Measurements from ENCODE around the gene RAD9A.
"Not testable (repeated sequence)": the region's sequence is repeated elsewhere in the genome, so short reads cannot be mapped to it uniquely, and the experiment has no call there.

RAD9A gene

GRCh38 chr11:67397536-67397935, 5.8 kb downstream of the RAD9A start:
- no peak for DNase-seq

DNA sequence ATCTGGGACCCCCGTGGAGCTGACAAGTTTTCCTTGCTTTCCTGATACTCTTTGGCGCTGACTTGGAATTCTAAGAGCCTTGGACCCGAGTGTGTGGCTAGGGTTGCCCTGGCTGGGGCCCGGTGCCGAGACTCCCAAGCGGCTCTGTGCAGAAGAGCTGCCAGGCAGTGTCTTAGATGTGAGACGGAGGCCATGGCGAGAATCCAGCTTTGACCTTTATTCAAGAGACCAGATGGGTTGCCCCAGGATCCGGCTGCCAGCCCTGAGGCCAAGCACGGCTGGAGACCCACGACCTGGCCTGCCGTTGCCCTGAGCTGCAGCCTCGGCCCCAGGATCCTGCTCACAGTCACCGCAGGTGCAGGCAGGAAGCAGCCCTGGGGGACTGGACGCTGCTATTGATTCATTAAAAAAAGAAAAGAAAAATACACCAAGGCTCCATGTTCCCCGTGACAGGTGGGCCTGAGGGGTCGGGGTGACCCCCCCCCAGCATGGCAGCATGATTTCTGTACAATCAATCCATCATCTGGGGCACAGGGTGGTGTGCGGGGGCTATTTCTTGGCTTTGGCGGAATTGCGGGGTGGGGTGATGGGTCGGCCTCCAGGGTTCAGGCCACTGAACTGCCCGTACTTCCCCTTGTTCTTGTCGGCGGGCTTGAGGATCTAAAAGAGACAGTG, 6.3 kb downstream of the RAD9A start:
- no peak for DNase-seq

GRCh38 chr11:67398661-67399563, 7.1 kb downstream of the RAD9A start:
- DNase-seq, result no peak

DNA sequence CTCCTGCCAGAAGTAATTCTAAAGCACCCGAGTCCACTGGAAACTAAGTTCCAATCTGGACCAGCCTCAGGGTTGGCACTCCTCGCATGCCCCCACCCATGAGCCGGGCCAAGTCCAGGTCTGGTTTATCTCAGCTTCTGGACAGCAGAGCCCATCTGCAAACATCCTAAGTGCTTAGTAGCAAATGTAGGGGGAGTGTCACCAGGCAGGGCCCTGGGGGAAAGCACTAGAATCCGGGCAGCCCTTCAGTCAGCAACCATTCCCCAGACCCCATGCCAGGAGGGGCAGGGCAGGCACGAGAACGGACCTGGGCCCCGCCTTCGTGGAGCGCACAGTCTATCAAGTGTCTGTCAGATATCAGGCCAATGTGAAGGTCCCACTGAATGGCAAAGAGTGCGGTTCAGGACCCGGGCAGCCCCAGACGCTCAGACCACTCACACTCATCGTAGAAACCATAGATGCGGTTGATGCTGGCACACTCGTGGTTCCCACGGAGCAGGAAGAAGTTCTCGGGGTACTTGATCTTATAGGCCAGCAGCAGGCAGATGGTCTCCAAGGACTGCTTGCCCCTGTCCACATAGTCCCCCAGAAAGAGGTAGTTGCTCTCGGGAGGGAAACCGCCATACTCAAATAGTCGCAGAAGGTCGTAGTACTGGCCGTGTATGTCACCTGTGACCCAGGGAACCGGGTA, 8.6 kb downstream of the RAD9A start:
- DNase-seq, result no peak

GRCh38 chr11:67400942-67401494, 9.2 kb downstream of the RAD9A start:
- DNase-seq, result no peak

DNA sequence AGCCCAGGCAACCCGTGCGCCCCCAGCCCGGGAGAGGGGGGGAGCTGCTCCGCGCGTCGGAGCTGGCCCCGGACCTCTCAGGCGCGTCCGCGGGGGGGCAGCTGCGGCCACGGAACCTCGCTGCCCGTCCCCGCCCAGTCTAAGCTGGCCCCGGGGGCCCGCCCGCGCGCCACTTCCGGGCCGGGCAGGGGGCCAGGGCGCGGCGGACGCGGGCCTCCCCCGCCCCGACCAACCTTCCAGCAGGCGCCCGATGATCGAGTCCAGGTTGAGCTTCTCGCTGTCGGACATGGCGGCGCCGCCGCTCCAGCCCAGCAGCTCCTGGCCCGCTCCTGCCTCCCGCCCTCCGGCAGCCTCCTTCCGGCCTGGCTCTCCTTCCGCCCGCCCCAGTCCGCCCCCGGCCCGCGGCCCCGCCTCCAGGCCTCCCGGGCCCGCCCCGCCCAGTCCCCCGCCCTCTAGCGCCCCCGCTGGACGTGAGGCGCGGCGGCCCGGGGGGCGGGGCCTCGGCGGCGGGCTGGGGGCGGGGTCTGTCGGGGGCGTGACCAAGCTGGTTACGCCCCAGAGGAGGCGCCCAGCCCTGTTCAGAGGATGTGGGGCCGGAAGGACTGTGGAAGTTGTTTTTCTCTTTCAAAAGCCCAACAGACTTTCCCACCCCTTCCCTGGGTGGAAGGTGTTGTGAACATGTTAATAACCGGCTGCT, 9.9 kb downstream of the RAD9A start, which contains the start of gene PPP1CA:
Gene PPP1CA, minus strand, starts transcription at position 364 of the 697 bp plus-strand sequence. Its CDS starts 76 bp downstream, at position 288.
- DNase-seq, result peak; percentile 77

DNA sequence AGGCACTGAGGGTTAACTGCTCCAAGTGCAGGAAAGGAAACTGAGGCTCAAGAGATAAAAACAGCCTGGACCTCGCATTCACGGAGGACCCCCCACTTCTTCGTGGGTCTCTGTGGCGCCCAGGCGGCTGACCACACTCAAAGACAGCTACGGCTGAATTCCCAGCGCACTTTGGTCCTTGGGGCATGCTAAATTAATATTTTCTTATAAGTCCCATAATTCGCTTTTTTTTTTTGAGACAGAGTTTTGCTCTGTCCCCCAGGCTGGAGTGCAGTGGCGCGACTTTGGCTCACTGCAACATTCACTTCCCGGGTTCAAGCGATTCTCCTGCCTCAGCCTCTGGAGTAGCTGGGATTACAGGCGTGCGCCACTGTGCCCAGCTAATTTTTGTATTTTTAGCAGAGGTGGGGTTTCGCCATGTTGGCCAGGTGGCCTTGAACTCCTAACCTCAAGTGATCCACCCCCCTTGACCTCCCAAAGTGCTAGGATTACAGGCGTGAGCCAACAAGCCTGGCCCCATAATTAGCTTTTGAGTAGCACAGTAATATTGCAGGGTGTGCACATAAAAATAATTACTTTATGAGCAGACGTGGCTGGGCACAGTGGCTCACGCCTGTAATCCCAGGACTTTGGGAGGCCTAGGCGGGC, 10.5 kb downstream of the RAD9A start:
- not testable (repeated sequence) for DNase-seq

GRCh38 chr11:67403085-67403484, 11.3 kb downstream of the RAD9A start:
- not testable (repeated sequence) for DNase-seq

- no peak for DNase-seq
Observed at GRCh38 chr11:67404515-67405195, 12.9 kb downstream of the RAD9A start.

DNA sequence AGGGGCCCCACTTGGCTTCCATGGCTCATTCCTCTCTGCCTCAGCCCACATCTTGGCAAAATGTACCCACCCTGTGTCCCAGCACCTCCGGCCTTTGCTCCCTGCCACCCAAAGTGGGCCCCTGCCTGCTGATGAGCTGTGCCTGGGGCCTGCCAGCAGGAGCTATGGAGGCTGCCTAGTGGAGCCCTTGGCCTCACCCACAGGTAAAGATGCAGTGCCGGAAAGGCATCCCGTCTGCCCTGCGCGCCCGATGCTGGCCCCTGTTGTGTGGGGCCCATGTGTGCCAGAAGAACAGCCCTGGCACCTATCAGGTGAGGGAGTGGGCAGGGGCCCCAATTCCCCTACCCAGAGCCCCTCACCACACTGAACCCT, 13.4 kb downstream of the RAD9A start:
- no peak for DNase-seq

- DNase-seq, result no peak
Observed at GRCh38 chr11:67405688-67406339, 14.0 kb downstream of the RAD9A start.

DNA sequence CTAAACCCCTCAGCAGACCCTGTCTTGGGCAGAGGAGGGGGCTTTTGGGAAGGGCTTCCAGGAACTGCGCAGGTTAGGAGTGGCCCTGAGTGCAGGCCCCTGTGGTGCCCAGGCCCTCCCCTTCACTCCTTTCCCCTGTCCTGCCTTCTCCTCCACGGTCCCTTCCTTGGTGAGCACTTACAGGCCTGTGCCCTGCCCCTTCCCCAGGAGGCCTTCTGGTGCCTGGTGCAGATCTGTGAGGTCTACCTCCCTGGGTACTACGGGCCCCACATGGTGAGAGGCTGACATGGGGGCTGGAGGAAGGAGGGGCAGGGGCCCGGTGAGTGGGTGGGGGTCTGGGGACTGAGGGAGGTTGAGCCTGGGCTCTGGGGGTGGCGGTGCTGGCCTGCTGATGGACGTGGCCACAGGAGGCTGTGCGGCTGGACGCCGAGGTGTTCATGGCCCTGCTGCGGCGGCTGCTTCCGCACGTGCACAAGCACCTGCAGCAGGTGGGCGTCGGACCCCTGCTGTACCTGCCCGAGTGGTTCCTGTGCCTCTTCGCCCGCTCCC, 14.7 kb downstream of the RAD9A start:
- DNase-seq, result no peak

DNA sequence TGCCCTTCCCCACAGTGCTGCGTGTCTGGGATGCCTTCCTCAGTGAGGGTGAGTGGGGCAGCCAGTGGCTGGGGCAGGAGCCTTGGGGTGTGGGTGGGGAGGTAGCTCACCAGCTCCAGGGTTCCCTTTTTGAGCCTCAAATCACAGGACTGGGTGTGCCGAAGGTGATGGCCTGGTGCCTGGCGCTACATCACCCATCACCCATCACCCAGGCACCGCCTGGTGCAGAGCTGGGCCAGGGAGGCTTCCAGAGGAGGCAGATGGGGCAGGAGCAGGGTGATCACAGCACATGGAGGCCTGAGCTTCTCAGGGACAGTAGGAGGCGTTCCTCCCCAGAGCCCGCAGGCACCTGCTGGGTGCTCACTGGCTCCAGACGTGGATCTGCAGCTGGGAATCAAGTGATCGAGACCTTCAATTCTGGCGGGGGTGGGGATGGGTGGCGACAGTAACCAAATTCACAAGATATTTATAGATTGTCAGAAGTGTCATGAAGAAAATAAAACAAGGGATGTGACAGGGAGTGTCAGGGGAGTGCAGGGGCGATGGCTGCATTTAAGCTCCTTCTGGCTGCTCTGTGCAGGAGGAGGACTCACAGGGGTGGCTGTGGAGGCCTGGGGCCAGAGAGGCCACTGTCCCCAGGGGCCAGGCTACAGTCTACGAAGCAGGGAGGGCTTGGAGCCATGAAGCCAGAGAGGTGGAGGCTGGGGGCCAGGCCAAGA, 15.3 kb downstream of the RAD9A start:
- DNase-seq, result no peak

- no peak for DNase-seq
Observed at GRCh38 chr11:67407688-67408163, 15.9 kb downstream of the RAD9A start.

- DNase-seq, result no peak
Observed at GRCh38 chr11:67408437-67409200, 16.8 kb downstream of the RAD9A start.

- no peak for DNase-seq
Observed at GRCh38 chr11:67409261-67409666, 17.5 kb downstream of the RAD9A start.

GRCh38 chr11:67409781-67410368, 18.1 kb downstream of the RAD9A start:
- DNase-seq, result no peak

DNA sequence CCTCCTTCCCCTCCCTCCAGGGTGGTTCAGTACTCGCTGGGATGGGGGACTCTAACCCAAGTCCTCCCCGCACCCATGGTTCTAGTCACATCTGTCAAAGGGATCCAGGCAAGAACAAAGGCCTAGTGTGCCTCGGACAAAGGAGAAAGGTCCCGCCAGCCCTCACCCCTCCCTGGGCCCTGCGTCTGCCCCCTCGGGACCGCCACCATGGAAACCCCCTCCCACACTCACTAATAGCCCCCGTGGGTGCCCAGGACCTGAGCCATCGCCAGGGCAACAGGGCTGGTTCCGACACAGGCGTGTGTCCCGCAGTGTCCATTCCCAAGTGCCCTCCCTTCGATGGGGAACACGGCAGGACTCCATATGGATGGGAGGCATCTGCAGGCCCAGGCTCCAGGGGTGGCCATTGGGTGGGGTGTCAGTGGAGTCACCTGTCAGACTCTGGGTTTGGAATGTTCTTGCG, 18.6 kb downstream of the RAD9A start:
- no peak for DNase-seq
